ENCODE measurements around the gene EPHB1.
"Not testable (repeated sequence)": the region's sequence is repeated elsewhere in the genome, so short reads cannot be mapped to it uniquely, and the experiment has no call there.

Gene EPHB1

GRCh38 chr3:135090020-135090717, 295.1 kb downstream of the EPHB1 start:
- DNase-seq = no peak

GRCh38 chr3:135091946-135092345, 296.9 kb downstream of the EPHB1 start:
- DNase-seq = peak in 1 of 2 experiments; percentile 23

- no peak for DNase-seq
These were observed 298.1 kb downstream of the EPHB1 start for GRCh38 chr3:135093121-135093520.

DNA sequence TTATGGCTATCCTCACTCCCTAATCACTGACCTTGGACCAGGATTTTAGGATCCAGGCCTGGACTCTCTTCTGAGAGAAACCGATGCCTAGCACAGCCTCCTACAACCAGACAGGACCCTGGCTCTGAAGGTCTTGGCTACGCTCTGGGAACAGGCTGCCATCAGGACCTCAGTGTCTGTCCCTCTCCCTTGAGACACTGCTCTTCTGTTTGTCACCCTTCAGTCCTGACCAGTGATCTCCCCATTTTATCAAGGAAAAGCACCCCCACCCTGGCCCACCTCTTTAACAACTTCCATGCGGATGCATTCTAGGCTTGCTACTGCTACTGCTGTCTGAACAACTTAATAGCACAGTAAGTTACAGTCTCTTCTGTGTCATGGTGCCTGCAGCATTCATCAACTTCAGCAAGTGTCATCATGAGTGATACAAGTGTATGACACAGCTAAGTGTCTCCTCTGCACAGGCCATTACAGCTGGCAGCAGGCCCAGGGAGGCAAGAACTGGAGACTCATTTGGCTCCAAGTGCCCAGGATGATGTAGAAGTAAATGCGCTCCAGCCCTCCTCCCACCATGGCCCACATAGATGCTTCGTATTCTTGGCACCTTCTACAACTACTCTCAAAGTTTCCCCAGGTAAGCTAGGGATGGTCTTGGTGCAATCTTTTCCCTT, 302.4 kb downstream of the EPHB1 start:
- no peak for DNase-seq

DNA sequence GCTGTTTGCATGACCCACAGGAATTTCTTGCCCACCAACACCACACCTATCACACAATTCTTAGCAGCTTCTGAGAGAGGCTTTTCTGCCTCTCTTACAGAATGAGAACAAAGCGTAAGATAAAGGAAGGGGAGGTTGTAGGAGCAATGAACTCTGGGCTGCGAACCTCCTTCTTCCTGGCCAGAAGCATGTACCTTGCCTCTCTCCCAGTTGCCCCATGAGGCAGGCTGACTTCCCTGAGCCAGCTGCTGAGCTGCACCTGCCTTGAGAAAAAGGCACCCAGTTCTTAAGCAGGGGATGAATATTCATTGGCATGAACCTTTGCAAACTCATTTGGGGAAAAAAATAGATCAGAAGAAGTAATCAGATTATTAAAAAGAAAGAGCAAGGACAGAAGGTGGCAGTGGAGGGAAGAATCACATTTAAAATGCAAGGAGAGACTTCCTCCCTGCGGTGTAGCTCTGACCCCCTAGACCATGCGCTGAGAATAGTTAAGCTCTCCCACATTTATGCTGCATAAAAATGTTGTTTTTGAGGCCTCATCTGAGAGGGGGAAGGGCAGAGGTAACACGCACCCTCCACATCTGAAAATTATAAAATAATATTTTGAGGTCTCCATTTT, 304.8 kb downstream of the EPHB1 start:
- no peak for DNase-seq

DNA sequence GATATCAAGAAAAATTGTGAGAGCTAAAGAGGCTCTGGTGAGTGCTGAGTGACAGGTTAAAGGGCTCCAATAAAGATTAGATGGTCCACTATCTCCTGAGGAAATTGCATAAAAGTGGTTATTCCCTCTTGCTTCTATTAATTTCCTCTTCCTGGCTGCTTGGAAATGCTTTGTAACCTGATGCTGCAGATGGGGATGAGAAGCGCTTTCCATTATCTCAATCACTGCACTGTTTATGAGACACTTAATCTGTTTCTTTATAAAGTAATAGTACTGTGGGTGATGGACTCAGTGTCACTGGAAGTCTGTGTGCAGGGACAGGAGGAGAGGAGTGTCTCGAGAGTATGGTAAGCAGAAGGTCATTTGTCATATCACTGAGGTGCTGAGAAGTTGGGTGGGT, 305.3 kb downstream of the EPHB1 start:
- DNase-seq = no peak

- no peak for DNase-seq
These were observed 308.9 kb downstream of the EPHB1 start for GRCh38 chr3:135103917-135104316.

DNA sequence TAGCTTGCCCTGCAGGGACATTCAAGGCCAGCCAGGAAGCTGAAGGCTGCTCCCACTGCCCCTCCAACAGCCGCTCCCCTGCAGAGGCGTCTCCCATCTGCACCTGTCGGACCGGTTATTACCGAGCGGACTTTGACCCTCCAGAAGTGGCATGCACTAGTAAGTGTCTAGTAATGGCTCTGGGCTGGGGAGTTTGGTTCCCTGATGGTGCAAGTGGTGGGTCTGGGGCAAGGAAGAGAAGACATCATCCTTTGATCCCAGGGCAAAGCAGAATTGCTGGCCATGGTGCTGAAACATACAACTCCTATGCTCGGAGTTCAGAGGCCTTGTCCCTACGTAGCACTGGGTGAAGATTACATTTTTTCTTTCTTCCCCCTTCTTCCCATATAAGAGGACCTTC, 311.4 kb downstream of the EPHB1 start:
- no peak for DNase-seq

DNA sequence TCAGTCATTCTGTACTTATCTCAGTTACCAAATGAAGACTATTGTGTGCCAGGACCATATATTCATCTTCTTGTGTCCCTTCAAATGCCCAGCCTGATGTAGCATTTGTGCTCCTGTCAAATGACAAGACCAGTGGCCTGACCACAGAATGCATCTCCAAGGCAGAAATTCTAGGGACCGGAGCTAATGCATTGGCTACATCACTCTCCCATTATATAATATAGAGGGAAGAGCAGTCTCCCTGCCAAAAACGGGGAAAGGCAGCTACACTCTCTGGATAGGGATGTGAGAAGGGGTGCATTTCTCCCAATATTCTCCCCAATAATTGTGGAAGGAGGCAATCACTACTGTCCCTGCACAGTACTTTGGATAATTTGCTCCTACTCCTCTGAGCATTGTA, 312.0 kb downstream of the EPHB1 start:
- no peak for DNase-seq

GRCh38 chr3:135109681-135110080, 314.6 kb downstream of the EPHB1 start:
- peak; percentile 15 to 65 for DNase-seq

- not testable (repeated sequence) for DNase-seq
These were observed 319.5 kb downstream of the EPHB1 start for GRCh38 chr3:135114551-135114950.

GRCh38 chr3:135117977-135118376, 322.9 kb downstream of the EPHB1 start:
- no peak for DNase-seq

GRCh38 chr3:135118792-135119191, 323.7 kb downstream of the EPHB1 start:
- DNase-seq = no peak

DNA sequence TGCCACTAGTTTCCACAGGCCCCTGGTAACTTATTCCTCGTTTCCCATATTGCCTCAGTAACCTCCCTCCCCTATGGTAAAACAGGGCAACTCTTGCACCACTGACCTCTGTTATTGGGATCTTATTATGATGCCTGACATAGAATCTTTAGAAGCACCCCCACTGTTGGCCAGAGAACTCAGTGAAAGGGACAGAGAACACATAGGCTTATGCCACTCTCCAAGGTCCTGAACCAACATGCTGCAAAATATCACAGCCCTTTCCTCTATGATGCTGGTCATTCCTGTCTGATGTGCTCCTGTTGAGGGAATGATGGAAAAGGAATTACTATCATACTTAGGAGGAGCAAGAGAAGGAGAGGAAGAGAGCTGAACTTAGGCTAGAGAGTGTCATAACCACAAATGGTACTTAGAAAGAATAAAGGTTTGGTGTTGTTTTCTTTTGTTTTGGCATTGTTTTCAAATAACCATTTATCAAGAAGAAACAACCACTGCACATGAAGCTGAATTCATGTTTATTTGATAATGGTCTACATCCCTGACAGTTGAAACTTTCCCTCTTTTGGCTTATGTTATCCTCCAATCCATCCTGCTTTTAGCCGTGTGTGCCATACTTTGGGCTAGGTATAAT, 330.2 kb downstream of the EPHB1 start:
- DNase-seq = no peak

GRCh38 chr3:135127946-135128470, 332.9 kb downstream of the EPHB1 start:
- no peak for DNase-seq

GRCh38 chr3:135128818-135129217, 333.8 kb downstream of the EPHB1 start:
- no peak for DNase-seq

DNA sequence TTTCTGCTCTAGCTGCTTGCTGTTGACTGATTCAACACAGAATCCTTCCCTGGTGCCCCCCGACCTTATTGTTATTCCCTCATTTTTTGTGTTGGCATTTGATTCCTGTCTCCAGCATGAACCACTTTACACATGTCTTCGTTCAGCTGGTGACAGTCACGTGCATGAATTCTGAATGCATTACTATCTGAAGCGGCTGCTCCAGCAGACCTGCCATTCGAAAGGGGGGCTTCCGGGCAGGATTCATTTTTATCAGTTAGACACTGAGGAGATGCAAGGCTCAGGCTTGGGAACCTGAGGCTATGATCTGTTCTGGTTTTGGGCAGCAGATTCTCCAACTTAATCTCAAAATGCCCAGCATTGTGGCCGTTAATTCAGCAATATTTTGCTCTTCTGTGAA, 336.2 kb downstream of the EPHB1 start:
- DNase-seq = no peak

DNA sequence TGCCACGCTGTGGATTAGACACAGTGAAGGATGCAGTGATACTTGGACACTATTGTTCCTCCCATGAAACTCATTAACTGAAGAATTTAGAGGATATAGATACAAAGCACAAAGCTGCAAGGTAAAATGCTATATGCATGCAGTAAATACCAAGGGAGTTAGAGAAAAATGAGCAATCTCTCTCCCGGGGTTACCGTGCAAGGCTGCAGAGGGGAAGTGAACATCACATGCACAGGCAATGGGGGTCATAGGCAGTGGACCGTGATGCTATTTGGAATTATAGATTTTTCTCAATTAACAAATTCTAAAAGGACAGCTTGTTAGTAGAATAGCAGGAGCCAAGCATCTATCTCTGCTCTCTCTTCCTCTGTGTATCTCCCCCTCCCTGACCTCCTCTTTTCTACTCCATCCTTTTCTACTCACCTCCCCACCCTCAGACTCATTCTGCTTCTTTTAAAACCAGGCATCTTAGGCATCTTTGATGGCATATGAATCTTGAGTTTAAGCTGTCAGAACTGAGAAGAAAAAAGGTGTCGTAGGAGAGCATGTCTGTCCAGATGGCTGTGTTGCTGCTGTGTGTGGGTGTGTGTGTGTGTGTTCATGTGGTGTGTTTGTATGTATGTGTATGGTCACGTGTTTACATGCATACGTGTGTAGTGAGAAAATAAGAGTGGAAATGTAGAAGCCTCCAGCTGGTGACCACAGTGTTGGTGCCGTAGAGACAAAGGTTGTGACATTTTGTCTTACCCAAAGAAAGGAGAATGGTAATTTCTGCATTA, 339.0 kb downstream of the EPHB1 start:
- DNase-seq = no peak

DNA sequence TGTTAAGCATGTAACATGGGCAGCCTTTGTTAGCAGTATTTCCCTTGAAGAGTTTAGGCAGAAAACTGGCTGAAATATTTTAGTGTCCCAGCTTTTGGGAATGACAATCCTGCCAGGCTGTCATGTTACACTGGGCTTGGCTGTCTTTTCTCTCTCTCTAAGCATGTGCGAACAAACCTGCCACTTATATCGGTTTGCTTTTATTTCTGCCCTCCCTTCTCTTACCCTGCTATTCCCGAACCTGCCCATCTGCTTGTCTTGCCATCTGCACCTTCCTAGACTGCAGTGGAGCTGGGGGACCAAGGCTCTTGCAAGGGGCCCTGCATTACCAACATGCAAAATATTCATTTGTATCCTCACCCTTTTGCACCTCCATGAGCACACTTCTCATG, 339.6 kb downstream of the EPHB1 start:
- DNase-seq = no peak

GRCh38 chr3:135135445-135135844, 340.4 kb downstream of the EPHB1 start:
- DNase-seq = no peak

DNA sequence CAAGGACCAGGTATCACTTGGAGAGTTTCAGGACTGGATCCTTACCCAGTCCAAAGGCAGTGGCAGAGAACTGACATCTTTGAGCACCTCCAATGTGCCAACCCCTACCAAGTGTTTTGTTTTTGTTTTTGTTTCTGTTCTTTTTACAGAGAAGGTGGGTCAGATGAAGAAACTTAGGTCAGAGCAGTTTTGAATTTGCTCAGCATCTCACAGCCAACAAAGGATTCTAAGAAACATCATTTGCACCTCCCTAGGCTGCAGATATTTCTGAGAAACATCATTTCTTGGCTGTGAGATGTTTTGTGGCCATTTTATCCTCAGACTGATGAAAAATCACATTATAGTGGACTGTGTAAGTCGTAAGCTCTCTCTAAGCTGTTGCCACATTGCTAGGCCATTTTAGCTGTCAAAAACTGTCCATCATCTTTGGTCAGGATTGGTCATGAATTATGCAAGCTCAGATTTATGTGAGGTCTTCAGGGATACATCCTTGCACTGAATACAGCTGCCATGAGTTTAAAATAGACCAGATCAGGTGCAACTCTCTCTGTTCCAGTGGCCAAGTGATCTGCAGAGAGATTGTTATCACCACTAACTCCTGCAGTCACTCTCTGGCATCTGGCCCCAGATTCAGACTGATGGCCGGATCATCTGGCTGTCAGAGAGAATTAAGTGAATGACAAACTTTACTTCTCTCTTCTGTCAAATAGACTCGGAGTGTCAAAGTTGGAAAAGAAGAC, 341.5 kb downstream of the EPHB1 start:
- DNase-seq = no peak

DNA sequence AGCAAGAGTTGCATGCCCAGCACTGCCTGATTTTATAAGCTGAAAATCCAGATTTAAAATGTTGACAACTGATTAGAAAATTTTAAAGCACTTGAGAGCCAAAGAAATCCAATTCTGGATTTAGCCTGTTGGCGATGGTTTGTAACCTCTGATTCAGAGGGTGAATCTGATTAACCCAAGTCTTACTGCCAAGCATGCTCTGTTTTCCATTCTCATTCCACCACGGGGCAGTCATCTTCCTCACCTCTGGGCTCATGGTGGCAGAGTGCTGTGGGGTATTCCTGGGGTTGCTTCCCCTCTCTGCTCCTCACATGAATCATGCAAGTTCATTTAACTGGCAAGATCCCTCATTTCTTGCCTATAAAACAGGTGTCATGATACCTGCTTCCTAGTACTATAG, 342.2 kb downstream of the EPHB1 start:
- DNase-seq = no peak

Measured in cerebellar nuclear complex (tissue), 1 donor.